Activated naive CD4-positive, alpha-beta T cell treated with anti-CD3 and anti-CD28 coated beads, Interleukin-2, amount 10 ng/mL, durations not matched to agents 5 hours and 36 hours (primary cell): ENCODE measurements around the gene SENP1. TPM values are rescaled to one million over a fixed set of nuclear protein-coding genes. Genes with fewer than 3 reads are reported as not detected.

Experiments used
- microRNA-seq: library from miRNA; unstranded; fragments of <30 nt; microRNA quantifications from one replicate; pipeline ENCODE4 v1.2.0, GENCODE V29; 2022; ENCODE audit warnings: borderline microRNAs expressed, borderline replicate concordance
- total RNA-seq, 2 experiments: library from RNA; stranded (reverse); gene quantifications; one replicate each; pipeline ENCODE4 v1.2.3, GENCODE V29; 2021

SENP1 gene
- total RNA-seq, result 10 to 100 TPM; 30.1 to 30.4 TPM

DNA sequence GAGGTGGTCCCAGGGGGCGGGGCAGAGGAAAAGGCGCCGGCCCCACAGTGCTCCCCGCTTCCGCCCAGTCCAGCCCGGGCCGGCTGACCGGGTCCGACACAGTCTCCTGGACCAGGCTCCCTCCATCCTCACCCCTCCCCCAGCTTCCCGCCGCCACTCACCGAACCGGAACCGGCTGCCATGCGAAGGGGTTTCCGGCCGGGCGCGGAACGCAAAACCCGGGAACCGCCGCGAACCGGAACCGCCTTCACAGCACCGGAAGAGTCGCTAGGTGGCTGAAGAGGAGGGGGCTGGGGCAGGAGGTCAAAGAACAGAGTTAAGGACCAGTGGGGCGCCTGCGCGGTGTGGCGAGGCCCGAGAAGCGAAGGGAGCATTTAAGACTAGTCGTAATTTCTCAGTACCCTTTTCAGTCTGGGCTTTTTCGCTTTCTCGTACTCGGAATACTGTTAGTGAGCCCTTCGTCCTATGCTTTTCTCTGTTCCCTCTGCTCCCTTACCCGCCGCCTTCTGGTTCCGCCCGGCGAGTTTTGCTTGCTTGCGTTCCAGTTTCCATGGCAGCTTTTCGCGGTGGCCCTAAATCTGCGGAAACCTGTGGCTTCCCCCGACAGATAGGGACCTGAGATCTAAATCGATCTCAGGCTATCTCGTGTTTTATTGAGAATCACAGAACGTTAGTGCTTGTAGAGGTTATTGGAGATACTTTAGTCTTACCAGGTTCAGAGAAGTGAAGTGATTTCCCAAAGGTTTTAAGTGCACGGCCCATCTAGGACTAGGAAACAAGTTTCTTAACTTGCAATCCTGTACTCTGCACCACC is at the start of gene SENP1:
TSS of gene SENP1 (minus strand) at position 213 of the 814 bp plus-strand sequence. CDS start 4,607 bp downstream, outside the sequence.

DNA sequence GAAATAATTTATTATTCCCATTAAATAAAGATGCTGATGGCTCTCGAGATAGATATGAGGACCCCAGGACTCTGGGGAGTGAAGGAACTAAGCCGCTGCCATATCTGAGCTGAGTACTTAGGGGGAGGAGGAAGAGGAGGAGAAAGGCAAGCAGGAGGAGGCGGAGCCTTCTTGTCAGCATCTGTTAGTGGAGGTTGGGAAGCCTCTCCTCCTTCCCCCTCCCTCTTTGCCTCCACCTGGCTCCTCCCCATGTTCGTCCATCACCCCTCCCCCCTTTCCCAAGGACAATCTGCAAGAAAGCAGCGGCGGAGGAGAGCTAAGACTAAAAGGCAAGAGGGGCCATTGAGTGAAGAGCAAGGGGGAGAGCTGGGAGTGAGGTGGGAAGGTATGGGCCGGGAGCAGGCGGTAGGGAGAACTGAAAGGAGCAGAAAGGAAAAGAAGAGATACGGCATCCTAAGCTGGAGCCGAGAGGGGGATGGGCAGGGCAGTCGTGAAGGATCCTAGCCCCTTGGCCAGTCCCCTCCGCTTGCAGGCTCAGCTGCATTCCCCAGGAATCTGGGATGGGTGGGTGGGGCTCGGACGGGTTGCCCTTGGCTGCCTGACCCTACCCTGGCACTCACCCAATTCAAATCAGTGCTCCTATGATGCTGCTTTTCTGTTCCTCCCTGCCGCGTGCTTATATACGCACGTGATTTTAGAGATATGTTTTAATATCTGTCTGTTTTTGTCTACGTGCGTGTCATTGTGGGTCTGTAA is 13.4 kb upstream of the SENP1 start, which contains the start of gene PFKM:
TSS of gene PFKM (plus strand) at position 287 of the 756 bp plus-strand sequence. CDS start 3,411 bp downstream, outside the sequence.

GRCh38 chr12:48004053-48004941 is 101.6 kb downstream of the SENP1 start, which contains the start of gene COL2A1:
TSS of gene COL2A1 (minus strand) at chr12:48004476. CDS start at chr12:48004321, 155 bp downstream.

Small RNAs within 50 kb of the gene (microRNA-seq; reads per million reads assigned to microRNA genes)
- gene MIR6505, result 0.83 reads per million

Other genes with a start within 250 kb of the SENP1 start
- gene VDR, start 201.1 kb downstream of the SENP1 start, total RNA-seq, result 10 to 100 TPM; 13.0 to 13.4 TPM
- 100 to 1,000 TPM in 1 of 2 experiments, 10 to 100 TPM in 1; 97.7 to 103 TPM for gene TMEM106C, start 142.5 kb downstream of the SENP1 start, total RNA-seq
- gene COL2A1, start 101.6 kb downstream of the SENP1 start, total RNA-seq, result not detected
- 10 to 100 TPM; 17.3 to 19.8 TPM for gene PFKM, start 13.3 kb upstream of the SENP1 start, total RNA-seq
- 10 to 100 TPM; 45.1 to 45.4 TPM for gene ASB8, start 51.4 kb upstream of the SENP1 start, total RNA-seq
- under 1 TPM; 0.22 to 0.45 TPM for gene CCDC184, start 77.6 kb upstream of the SENP1 start, total RNA-seq
- not detected for gene OR10AD1, start 97.2 kb upstream of the SENP1 start, total RNA-seq
- 10 to 100 TPM; 24.8 to 30.1 TPM for gene ZNF641, start 244.8 kb upstream of the SENP1 start, total RNA-seq